NCI-H524 (cell line): ENCODE results near the gene PILRA.
"Not testable (repeated sequence)": the region's sequence is repeated elsewhere in the genome, so short reads cannot be mapped to it uniquely, and the experiment has no call there.

ENCODE experiments used
- DNase-seq, 2 experiments: peaks; one replicate each; lab custom pipeline; 2025; lab: John Stamatoyannopoulos, UW

PILRA gene

GRCh38 chr7:100380196-100380595 lies 6.9 kb downstream of the PILRA start:
- DNase-seq: no peak

- not testable (repeated sequence) for DNase-seq
Measured at GRCh38 chr7:100381531-100382233, 8.4 kb downstream of the PILRA start.

DNA sequence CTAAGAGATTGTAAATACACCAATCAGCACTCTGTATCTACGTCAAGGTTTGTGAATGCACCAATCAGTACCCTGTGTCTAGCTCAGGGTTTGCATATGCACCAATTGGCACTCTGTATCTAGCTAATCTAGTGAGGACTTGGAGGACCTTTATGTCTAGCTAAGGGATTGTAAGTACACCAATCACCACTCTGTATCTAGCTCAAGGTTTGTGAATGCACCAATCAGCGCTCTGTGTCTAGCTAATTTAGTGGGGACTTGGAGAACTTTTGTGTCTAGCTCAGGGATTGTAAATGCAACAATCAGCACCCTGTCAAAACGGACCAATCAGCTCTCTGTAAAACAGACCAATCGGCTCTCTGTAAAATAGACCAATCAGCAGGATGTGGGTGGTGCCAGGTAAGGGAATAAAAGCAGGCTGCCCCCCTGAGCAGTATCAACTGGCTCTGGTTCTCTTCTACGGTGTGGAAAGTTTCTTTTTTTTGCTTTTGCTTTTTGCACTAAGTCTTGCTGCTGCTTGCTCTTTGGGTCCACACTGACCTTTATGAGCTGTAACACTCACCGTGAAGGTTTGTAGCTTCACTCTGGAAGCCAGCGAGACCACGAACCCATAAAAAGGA lies 9.1 kb downstream of the PILRA start:
- DNase-seq: peak in 1 of 2 experiments; percentile 9

GRCh38 chr7:100384628-100385294 lies 11.5 kb downstream of the PILRA start:
- DNase-seq: no peak

GRCh38 chr7:100386940-100387339 lies 13.7 kb downstream of the PILRA start:
- DNase-seq: no peak

DNA sequence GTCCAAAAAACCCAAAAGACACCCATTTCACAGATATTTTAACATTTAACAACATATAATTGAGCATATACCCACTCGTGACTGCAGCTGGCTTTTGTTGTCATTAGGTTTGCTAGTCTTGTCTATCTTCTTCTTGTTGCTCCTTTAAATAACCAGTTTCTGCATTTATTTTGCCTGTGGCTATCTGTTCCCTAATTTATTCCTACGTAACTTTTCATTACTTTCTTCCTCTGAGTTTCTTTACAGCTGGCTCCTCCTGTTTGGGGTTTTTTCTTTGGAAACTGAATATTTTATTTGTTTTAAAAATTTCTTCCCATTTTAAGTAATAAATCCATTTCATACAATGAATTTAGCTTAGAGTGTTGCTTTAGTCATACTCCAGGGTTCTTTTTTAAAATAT lies 14.4 kb downstream of the PILRA start:
- DNase-seq: no peak

GRCh38 chr7:100389437-100390088 lies 16.3 kb downstream of the PILRA start:
- DNase-seq: no peak

DNA sequence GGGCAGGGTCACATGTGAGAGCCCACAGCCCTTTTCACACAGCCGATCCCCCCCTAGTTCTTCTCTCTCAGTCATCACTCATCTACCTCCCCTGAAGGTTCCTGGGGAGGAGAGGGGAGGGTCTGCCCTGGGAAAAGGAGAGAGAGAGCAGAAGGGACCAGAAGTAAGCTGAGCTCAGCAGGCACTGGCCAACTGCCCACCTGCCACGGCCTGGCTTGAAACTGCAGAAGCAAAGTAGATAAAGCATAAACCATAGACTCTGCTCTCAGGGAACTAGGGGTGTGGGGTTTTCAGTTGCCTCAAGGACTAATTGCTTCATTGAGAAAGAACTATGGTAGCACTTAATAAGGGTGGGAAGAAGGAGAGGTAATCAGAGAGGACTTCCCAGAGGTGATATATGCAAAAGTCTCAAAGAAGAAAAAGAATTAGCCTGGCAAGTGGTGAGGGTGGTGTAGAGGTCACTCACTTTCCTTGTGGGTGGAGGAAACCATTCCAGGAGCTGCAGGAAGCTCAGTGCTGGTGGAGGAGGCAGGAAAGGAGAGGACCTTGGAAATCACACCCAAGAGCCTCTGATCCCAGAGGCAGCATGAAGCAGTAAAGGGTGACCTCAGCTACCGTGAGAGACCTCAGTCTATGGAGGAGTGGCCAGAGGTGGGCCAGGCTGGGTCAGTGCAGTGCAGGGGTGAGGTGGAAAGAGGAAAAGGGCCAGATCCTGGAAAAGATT lies 17.2 kb downstream of the PILRA start:
- DNase-seq: no peak

DNA sequence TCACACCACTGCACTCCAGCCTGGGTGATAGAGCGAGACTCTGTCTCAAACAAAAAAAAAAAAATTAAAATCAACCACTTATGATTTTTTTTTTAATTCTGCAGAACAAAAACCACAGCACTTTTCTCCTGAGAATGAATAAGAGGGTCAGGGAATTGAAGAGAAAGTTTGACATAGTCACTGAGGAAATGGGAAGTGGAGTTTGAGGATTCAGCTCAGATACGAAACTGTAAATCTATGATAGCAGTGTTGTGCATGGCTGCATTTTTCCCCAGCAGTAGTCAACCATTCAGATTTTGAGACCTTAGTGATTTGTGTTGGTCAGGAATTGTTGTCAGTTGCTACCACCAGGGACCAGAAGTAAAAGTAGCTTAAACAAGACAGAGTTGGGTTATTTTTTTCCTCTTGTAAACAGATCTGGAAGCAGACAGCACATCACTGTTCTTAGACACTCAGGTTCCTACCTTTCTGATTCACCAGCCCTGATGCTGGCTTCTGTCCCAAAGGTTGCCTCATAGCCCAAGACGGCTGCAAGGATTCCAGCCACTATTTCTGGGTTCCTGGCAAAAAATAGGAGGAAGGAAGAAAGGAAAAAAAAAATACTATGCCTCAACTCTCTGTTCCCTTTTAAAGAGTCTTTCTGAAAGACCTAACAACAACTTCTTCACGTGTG lies 20.1 kb downstream of the PILRA start:
- DNase-seq: no peak

GRCh38 chr7:100394077-100394476 lies 20.8 kb downstream of the PILRA start:
- DNase-seq: peak in 1 of 2 experiments; percentile 56

DNA sequence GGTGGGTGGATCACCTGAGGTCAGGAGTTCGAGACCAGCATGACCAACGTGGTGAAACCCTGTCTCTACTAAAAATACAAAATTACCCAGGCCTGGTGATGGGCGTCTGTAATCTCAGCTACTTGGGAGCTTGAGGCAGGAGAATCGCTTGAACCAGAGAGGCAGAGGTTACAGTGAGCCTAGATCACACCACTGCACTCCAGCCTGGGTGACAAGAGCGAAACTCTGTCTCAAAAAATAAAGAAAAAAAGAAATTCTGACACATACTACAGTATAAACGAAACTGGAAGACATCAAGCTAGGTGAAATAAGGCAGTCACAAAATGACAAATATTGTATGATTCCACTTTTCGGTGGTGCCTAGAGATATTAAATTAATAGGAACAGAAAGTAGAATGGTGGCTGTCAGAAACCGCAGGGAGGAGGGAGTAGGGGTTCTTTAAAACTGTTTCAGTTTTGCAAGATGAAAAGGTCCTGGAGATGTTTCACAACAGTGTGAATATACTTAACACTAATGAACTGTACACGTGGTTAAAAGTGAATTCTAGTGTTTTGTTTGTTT lies 23.2 kb downstream of the PILRA start:
- DNase-seq: no peak

DNA sequence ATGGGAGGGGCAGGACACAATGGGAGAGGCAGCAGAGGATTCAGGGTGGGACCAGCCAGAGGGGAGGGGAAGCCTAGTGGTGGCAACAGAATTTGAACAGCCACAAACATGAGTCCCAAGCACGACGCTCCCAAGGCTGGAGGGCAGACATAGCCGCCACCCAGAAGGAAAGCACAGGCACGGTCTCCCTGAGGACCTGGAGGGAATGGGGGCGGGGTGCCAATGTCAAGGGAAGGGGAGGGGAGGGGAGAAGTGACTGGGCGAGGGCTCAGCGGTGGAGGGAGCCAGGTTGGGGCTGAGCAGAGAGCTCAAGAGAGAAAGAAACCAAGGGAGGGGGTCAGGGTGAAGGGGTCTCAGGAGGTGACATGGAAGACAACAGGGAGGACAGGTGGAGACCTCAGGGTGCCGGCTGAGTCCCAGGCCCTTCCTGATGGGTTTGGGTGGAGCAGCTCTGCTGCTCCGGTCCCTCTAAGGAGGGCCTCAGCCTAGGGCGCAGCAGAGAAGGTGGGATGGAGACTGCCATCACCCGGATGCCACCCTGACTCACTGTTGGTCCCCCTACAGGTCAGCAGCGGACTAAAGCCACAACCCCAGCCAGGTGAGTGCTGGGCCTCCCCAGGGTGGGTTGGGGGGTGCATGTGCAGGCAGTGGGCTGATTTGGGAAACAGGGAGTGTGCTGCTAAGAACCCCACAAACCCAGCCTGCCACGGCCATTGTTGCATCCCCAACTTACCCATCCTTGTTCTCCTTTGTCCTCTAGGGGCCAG lies 24.2 kb downstream of the PILRA start:
- DNase-seq: no peak

DNA sequence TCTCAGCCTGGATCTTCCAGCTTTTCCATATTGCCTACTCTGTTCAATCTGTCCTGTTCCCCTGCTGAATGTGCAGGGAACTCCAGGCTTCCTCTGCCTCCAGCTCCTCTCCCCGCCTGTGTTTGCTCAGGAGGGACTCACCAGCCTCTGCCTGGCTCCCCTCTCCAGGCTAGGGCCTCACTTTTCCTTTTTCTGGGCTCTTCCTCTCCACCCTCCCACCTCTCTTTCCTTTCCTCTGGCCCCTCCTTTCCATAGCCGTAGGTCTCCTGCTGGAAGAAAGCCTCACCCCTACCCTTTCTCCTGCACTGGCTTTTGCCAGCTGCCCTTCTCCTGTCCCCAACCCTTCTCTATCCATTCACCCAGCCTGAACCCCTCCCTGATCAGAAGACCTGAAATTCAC lies 25.0 kb downstream of the PILRA start:
- DNase-seq: no peak

DNA sequence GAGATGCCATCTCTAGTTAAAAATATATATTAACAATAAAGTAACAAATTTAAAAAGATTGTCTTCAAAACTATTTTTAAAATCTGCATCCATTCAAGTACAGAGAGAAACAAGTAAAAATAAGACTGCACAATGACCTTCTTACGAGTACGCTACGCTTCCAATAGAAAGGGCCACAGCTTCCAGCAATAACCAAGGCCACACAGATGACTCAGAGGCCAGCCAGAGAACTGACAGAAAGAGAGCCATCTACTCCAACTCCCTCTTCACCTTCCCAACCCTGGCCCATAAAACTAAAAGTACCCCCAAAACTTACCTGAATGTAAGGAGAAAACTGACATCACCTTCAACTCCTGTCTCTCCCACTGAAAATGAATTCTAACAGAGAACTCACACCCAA lies 26.8 kb downstream of the PILRA start:
- no peak for DNase-seq

- no peak for DNase-seq
Measured at GRCh38 chr7:100400656-100401055, 27.4 kb downstream of the PILRA start.

GRCh38 chr7:100401811-100402210 lies 28.5 kb downstream of the PILRA start:
- peak in 1 of 2 experiments; percentile 26 for DNase-seq

GRCh38 chr7:100402241-100402640 lies 29.0 kb downstream of the PILRA start:
- DNase-seq: no peak

DNA sequence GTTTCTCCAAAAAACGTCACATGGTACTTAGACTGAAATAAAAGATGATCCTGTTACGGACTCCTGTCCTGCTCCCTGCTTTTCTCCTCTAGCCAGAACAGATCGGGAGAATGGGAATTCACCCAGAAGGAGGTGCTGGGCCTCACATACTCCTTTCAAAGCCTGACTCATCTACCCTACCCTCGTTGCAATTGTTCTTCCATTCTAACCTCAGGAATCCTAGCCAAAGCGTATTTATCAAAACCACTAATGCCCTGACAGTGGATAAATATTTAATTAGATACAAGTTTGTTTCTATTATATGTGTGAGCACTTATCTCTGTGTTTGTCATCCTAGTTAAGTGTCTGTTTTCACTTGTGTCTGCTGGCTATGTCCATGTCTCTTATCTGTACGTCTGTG lies 33.5 kb downstream of the PILRA start:
- no peak for DNase-seq

DNA sequence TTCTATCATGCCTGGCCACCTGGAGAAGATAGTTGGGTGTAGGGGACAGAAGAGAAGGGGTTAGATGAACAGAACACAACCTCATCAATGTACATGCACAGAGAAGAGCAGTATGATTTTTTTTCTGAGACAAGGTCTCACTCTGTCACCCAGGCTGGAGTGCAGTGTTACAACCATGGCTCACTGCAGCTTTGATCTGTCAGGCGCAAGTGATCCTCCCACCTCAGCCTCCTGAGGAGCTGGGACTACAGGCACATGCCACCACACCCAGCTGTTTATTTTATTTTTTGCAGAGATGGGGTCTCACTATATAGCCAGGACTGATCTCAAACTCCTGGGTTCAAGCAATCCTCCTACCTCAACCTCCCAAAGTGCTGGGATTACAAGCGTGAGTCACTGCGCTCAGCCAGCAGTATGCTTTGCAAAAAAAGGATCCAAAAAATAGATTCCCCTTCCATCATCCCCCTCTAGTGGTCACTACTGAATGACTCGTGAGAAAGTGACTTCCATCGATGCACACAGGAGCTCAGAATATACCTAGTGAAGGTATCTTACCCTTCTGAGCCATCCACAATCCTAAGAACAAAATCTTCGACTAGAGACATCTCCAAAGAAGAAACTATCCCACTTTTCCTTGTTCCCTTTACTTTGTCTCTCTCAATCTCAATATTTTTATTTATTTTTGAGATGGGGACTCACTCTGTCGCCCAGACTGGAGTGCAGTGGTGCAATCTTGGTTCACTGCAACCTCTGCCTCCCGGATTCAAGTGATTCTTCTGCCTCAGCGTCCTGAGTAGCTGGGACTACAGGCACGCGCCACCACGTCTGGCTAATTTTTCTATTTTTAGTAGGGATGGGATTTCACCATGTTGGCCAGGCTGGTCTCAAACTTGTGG lies 34.2 kb downstream of the PILRA start:
- DNase-seq: peak in 1 of 2 experiments; percentile 53
